Measurements from ENCODE around the gene CLASP1.
"Not testable (repeated sequence)": the region's sequence is repeated elsewhere in the genome, so short reads cannot be mapped to it uniquely, and the experiment has no call there.

The CLASP1 gene

DNA sequence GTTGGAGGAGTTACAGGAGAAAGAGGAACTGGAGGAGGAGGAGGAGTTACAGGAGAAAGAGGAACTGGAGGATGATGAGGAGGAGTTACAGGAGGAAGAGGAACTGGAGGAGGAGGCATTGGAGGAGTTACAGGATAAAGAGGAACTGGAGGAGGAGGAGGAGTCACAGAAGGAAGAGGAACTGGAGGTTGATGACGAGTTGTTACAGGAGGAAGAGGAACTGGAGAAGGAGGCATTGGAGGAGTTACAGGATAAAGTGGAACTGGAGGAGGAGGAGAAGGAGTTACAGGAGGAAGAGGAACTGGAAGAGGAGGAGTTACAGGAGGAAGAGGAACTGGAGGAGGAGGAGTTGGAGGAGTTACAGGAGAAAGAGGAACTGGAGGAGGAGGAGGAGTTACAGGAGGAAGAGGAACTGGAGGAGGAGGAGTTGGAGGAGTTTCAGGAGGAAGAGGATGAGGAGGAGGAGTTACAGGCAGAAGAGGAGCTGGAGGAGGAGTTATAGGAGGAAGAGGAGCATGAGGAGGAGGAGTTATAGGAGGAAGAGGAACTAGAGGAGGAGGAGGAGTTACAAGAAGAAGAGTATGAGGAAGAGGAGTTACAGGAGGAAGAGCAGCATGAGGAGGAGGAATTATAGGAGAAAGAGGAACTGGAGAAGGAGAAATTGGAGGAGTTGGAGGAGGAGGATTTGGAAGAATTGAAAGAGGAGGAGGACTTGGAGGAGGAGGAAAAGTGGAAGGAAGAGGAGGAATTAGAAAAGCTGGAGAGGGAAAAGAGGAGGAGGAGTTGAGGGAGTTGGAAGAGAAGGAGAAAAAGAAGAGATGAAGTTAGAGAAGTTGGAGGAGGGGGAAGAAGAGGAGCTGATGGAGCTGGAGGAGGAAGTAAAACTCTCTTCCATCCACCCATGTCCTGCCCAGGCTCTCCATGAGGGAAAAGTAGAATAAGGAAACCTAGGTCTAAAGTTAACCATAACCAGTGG lies 37.2 kb downstream of the CLASP1 start:
- H3K4me3 ChIP-seq (replicated peaks; ENCODE audit: insufficient read depth, low read length), result no peak overlapping the region
- no peaks in the 10 kb centered on the region for H3K27me3 ChIP-seq (ENCODE audit: insufficient read depth, poor library complexity, severe bottlenecking)
- DNase-seq (ENCODE audit: low read depth in 1 of 2, low spot score in 1 of 2), result peak; percentile 65 to 84
- H3K27ac ChIP-seq (replicated peaks), result peak overlapping the region; percentile 47
- TF ChIP-seq GABPA (IDR thresholded peaks at IDR 0.05; ENCODE audit: low read depth) (no peak), SPI1 (IDR thresholded peaks at IDR 0.05; ENCODE audit: borderline replicate concordance, low read depth) (peak; percentile 96), POLR2AphosphoS5 (IDR thresholded peaks at IDR 0.05; ENCODE audit: low read depth) (peak; percentile 71)
- TF ChIP-seq, protein P1, sequence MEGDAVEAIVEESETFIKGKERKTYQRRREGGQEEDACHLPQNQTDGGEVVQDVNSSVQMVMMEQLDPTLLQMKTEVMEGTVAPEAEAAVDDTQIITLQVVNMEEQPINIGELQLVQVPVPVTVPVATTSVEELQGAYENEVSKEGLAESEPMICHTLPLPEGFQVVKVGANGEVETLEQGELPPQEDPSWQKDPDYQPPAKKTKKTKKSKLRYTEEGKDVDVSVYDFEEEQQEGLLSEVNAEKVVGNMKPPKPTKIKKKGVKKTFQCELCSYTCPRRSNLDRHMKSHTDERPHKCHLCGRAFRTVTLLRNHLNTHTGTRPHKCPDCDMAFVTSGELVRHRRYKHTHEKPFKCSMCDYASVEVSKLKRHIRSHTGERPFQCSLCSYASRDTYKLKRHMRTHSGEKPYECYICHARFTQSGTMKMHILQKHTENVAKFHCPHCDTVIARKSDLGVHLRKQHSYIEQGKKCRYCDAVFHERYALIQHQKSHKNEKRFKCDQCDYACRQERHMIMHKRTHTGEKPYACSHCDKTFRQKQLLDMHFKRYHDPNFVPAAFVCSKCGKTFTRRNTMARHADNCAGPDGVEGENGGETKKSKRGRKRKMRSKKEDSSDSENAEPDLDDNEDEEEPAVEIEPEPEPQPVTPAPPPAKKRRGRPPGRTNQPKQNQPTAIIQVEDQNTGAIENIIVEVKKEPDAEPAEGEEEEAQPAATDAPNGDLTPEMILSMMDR (IDR thresholded peaks at IDR 0.05; ENCODE audit: insufficient read depth, low read length), result no peak
- TF ChIP-seq, protein P2, sequence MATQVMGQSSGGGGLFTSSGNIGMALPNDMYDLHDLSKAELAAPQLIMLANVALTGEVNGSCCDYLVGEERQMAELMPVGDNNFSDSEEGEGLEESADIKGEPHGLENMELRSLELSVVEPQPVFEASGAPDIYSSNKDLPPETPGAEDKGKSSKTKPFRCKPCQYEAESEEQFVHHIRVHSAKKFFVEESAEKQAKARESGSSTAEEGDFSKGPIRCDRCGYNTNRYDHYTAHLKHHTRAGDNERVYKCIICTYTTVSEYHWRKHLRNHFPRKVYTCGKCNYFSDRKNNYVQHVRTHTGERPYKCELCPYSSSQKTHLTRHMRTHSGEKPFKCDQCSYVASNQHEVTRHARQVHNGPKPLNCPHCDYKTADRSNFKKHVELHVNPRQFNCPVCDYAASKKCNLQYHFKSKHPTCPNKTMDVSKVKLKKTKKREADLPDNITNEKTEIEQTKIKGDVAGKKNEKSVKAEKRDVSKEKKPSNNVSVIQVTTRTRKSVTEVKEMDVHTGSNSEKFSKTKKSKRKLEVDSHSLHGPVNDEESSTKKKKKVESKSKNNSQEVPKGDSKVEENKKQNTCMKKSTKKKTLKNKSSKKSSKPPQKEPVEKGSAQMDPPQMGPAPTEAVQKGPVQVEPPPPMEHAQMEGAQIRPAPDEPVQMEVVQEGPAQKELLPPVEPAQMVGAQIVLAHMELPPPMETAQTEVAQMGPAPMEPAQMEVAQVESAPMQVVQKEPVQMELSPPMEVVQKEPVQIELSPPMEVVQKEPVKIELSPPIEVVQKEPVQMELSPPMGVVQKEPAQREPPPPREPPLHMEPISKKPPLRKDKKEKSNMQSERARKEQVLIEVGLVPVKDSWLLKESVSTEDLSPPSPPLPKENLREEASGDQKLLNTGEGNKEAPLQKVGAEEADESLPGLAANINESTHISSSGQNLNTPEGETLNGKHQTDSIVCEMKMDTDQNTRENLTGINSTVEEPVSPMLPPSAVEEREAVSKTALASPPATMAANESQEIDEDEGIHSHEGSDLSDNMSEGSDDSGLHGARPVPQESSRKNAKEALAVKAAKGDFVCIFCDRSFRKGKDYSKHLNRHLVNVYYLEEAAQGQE (IDR thresholded peaks at IDR 0.05; ENCODE audit: insufficient replicate concordance, low read depth), result no peak

DNA sequence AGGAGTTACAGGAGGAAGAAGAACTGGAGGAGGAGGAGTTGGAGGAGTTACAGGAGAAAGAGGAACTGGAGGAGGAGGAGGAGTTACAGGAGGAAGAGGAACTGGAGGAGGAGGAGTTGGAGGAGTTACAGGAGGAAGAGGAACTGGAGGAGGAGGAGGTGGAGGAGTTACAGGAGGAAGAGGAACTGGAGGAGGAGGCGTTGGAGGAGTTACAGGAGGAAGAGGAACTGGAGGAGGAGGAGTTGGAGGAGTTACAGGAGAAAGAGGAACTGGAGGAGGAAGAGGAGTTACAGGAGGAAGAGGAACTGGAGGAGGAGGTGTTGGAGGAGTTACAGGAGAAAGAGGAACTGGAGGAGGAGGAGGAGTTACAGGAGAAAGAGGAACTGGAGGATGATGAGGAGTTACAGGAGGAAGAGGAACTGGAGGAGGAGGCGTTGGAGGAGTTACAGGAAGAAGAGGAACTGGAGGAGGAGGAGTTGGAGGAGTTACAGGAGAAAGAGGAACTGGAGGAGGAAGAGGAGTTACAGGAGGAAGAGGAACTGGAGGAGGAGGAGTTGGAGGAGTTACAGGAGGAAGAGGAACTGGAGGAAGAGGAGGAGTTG lies 38.1 kb downstream of the CLASP1 start:
- TF ChIP-seq POLR2AphosphoS5 (IDR thresholded peaks at IDR 0.05; ENCODE audit: low read depth) (peak; percentile 8), SPI1 (IDR thresholded peaks at IDR 0.05; ENCODE audit: borderline replicate concordance, low read depth) (peak; percentile 74)
- DNase-seq (ENCODE audit: low read depth in 1 of 2, low spot score in 1 of 2), result peak; percentile 38 to 45
- not testable (repeated sequence) for H3K27me3 ChIP-seq (ENCODE audit: insufficient read depth, poor library complexity, severe bottlenecking); H3K4me3 ChIP-seq (replicated peaks; ENCODE audit: insufficient read depth, low read length); H3K27ac ChIP-seq (replicated peaks)

DNA sequence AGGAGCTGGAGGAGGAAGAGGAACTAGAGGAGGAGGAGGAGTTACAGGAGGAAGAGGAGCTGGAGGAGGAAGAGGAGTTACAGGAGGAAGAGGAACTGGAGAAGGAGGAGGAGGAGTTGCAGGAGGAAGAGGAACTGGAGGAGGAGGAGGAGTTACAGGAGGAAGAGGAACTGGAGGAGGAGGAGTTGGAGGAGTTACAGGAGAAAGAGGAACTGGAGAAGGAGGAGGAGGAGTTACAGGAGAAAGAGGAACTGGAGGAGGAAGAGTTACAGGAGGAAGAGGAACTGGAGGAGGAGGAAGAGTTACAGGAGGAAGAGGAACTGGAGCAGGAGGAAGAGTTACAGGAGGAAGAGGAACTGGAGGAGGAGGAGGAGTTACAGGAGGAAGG lies 38.8 kb downstream of the CLASP1 start:
- H3K4me3 ChIP-seq (replicated peaks; ENCODE audit: insufficient read depth, low read length); H3K27ac ChIP-seq (replicated peaks); H3K27me3 ChIP-seq (ENCODE audit: insufficient read depth, poor library complexity, severe bottlenecking): not testable (repeated sequence)
- DNase-seq (ENCODE audit: low read depth in 1 of 2, low spot score in 1 of 2), result peak; percentile 8 to 71
- TF ChIP-seq POLR2AphosphoS5 (IDR thresholded peaks at IDR 0.05; ENCODE audit: low read depth) (0 out of 2 replicates have a peak, but pooled peaks have one; percentile 12), SPI1 (IDR thresholded peaks at IDR 0.05; ENCODE audit: borderline replicate concordance, low read depth) (peak; percentile 96)

DNA sequence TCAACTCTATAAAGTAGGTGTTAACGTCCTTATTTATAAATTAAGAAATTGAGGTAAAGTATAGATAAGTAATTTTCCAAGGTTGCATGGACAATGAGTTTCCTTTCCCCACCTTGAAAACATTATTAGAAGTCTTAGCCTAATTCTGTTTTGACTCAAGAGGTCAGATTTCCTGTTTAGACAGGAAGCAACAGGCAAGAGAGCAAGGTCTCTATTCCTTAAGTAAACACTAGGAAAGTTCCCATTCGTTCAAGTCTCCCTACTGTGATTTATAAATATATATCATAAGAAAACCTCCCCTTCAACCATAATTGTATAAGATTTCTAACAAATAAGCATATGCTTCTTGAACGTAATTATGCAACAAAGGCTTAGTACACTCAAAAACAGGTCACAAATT lies 40.3 kb downstream of the CLASP1 start:
- TF ChIP-seq SPI1 (IDR thresholded peaks at IDR 0.05; ENCODE audit: borderline replicate concordance, low read depth) (no peak), POLR2AphosphoS5 (IDR thresholded peaks at IDR 0.05; ENCODE audit: low read depth) (no peak), GABPA (IDR thresholded peaks at IDR 0.05; ENCODE audit: low read depth) (no peak)
- TF ChIP-seq, protein P2 (IDR thresholded peaks at IDR 0.05; ENCODE audit: insufficient replicate concordance, low read depth), result no peak
- TF ChIP-seq, protein P1 (IDR thresholded peaks at IDR 0.05; ENCODE audit: insufficient read depth, low read length), result no peak
- DNase-seq (ENCODE audit: low read depth in 1 of 2, low spot score in 1 of 2), result no peak
- Histone ChIP-seq H3K27ac (replicated peaks) (no peak overlapping the region), H3K4me3 (replicated peaks; ENCODE audit: insufficient read depth, low read length) (no peak overlapping the region), H3K27me3 (ENCODE audit: insufficient read depth, poor library complexity, severe bottlenecking) (no peaks in the 10 kb centered on the region)

All from HL-60 (cell line).